H1 (cell line): ENCODE data around the gene APBB1. TPM values are rescaled to one million over a fixed set of nuclear protein-coding genes. Genes with fewer than 3 reads are reported as not detected.

ENCODE experiments used
- CTCF ChIA-PET: fragments of 300-600 bp; sonication (Branson Sonifier 250); formaldehyde crosslinking; loops from one replicate; lab custom pipeline; 2021; ENCODE audit not compliant: partially characterized antibody; lab: Charles Lee
- POLR2A ChIA-PET: fragments of 300-600 bp; sonication (Branson Sonifier 250); formaldehyde crosslinking; loops from one replicate; lab custom pipeline; 2021; ENCODE audit warnings: inconsistent platforms; ENCODE audit not compliant: partially characterized antibody; lab: Charles Lee
- DNase-seq, 2 experiments: peaks; one replicate each; pipeline versions ENCODE4 v3.0.0 to v3.0.0-alpha.2; 2010 to 2022; ENCODE audit warnings: low spot score in 2 of 2, low read depth in 1 of 2, mixed read lengths in 1 of 2
- FAIRE-seq: peaks from 2 replicates; lab custom pipeline; 2011; peaks lifted over from hg19 to GRCh38; lab: Jason Lieb, UNC
- H2AFZ ChIP-seq: 2 replicates; pipeline ENCODE4 v1.8.1; 2012; ENCODE audit warnings: low read length, inconsistent platforms
- H2AK5ac ChIP-seq: 2 replicates; pipeline ENCODE4 v1.6.1; 2013; ENCODE audit warnings: low read depth, low read length
- H2BK120ac ChIP-seq: replicated peaks from 2 replicates; pipeline ENCODE3; 2013; ENCODE audit warnings: low read depth, low read length, inconsistent platforms
- H2BK12ac ChIP-seq: 2 replicates; pipeline ENCODE4 v1.6.1; 2013; ENCODE audit warnings: low read depth, low read length
- H2BK15ac ChIP-seq: 2 replicates; pipeline ENCODE4 v1.6.1; 2013; ENCODE audit warnings: low read length
- H2BK20ac ChIP-seq: 2 replicates; pipeline ENCODE4 v1.6.1; 2013; ENCODE audit warnings: low read length
- H2BK5ac ChIP-seq: 2 replicates; pipeline ENCODE4 v1.6.1; 2013; ENCODE audit warnings: low read depth, low read length
- H3K14ac ChIP-seq: 2 replicates; pipeline ENCODE4 v1.6.1; 2013; ENCODE audit warnings: inconsistent platforms; ENCODE audit not compliant: insufficient read length
- H3K18ac ChIP-seq: 2 replicates; pipeline ENCODE4 v1.6.1; 2013; ENCODE audit warnings: low read length; ENCODE audit errors: extremely low read depth
- H3K23ac ChIP-seq: 2 replicates; pipeline ENCODE4 v1.6.1; 2013; ENCODE audit warnings: inconsistent platforms; ENCODE audit not compliant: insufficient read length
- H3K23me2 ChIP-seq: 2 replicates; pipeline ENCODE4 v1.6.1; 2013; ENCODE audit warnings: low read depth, low read length
- H3K27ac ChIP-seq: 2 replicates; pipeline ENCODE4 v1.6.1; 2011; ENCODE audit warnings: low read depth, low read length, inconsistent platforms
- H3K27me3 ChIP-seq, 4 experiments: replicated peaks in 1 of 4; 1 replicate in 1 of 4; 2 replicates in 3 of 4; pipeline versions ENCODE4 v1.6.1 to v1.8.1; 2011 to 2013; ENCODE audit warnings: low read length in 3 of 4, mild to moderate bottlenecking in 3 of 4, inconsistent platforms in 2 of 4, mixed read lengths in 2 of 4, moderate library complexity in 1 of 4; ENCODE audit not compliant: control insufficient read depth in 3 of 4, insufficient read depth in 3 of 4; ENCODE audit errors: extremely low read depth in 1 of 4
- H3K36me3 ChIP-seq, 4 experiments: 2 replicates each; pipeline versions ENCODE4 v1.6.1 to v1.8.1; 2011 to 2013; ENCODE audit warnings: mild to moderate bottlenecking in 4 of 4, low read length in 3 of 4, moderate library complexity in 2 of 4, control low read depth in 1 of 4, inconsistent platforms in 1 of 4; ENCODE audit not compliant: insufficient read depth in 4 of 4, control insufficient read depth in 2 of 4
- H3K4ac ChIP-seq: replicated peaks from 2 replicates; pipeline ENCODE3; 2013; ENCODE audit warnings: low read length, low read depth, mixed read lengths, inconsistent platforms; ENCODE audit not compliant: insufficient read length
- H3K4me1 ChIP-seq, 4 experiments: replicated peaks in 1 of 4; 1 replicate in 1 of 4; 2 replicates in 3 of 4; pipeline versions ENCODE4 v1.6.1 to v1.8.1; 2011 to 2013; ENCODE audit warnings: low read length in 3 of 4, inconsistent platforms in 2 of 4, mixed read lengths in 1 of 4; ENCODE audit not compliant: insufficient read depth in 4 of 4, control insufficient read depth in 3 of 4
- H3K4me2 ChIP-seq, 2 experiments: 2 replicates each; pipeline versions ENCODE4 v1.6.1 to v1.8.1; 2011 to 2013; ENCODE audit warnings: low read depth in 2 of 2, low read length in 2 of 2, control low read depth in 1 of 2, inconsistent platforms in 1 of 2, mild to moderate bottlenecking in 1 of 2; ENCODE audit not compliant: insufficient read depth in 1 of 2
- H3K4me3 ChIP-seq, 4 experiments: fragments of 200-600, 300-600 bp in 1 of 4; sonication (generic), shearing (Covaris generic), sonication (Bioruptor Twin) in 1 of 4; 2 replicates each; pipeline versions ENCODE4 v1.5.1 to v1.8.1; 2011 to 2016; ENCODE audit warnings: low read length in 4 of 4, low read depth in 3 of 4, control low read depth in 2 of 4, inconsistent platforms in 2 of 4, mild to moderate bottlenecking in 2 of 4, mixed read lengths in 1 of 4, moderate library complexity in 1 of 4; ENCODE audit not compliant: insufficient read depth in 2 of 4; ENCODE audit errors: extremely low read depth in 1 of 4
- H3K56ac ChIP-seq: replicated peaks from 2 replicates; pipeline ENCODE3; 2013; ENCODE audit warnings: low read depth, mild to moderate bottlenecking, mixed read lengths, low read length, inconsistent platforms; ENCODE audit not compliant: insufficient read length
- H3K79me1 ChIP-seq: 2 replicates; pipeline ENCODE4 v1.6.1; 2013; ENCODE audit warnings: low read depth, low read length, control low read depth
- H3K79me2 ChIP-seq, 2 experiments: 2 replicates each; pipeline versions ENCODE4 v1.6.1 to v1.8.1; 2012 to 2013; ENCODE audit warnings: low read length in 2 of 2, mild to moderate bottlenecking in 2 of 2, inconsistent platforms in 1 of 2; ENCODE audit not compliant: insufficient read depth in 2 of 2, control insufficient read depth in 1 of 2
- H3K9ac ChIP-seq, 4 experiments: replicated peaks in 1 of 4; 1 replicate in 1 of 4; 2 replicates in 3 of 4; pipeline versions ENCODE4 v1.6.1 to v1.8.1; 2011 to 2013; ENCODE audit warnings: low read depth in 3 of 4, low read length in 3 of 4, control low read depth in 2 of 4, mild to moderate bottlenecking in 2 of 4, moderate library complexity in 2 of 4, inconsistent platforms in 1 of 4; ENCODE audit errors: extremely low read depth in 1 of 4
- H3K9me3 ChIP-seq, 2 experiments: 2 replicates each; pipeline versions ENCODE4 v1.6.1 to v1.8.1; 2012 to 2013; ENCODE audit warnings: mild to moderate bottlenecking in 2 of 2, moderate library complexity in 2 of 2, control low read depth in 1 of 2, inconsistent platforms in 1 of 2, low read depth in 1 of 2, low read length in 1 of 2, mixed read lengths in 1 of 2; ENCODE audit not compliant: insufficient read depth in 2 of 2
- H4K20me1 ChIP-seq, 2 experiments: replicated peaks in 1 of 2; 2 replicates each; pipeline versions ENCODE3 to v1.8.1; 2011 to 2013; ENCODE audit warnings: inconsistent platforms in 2 of 2, low read length in 2 of 2, mild to moderate bottlenecking in 1 of 2; ENCODE audit not compliant: insufficient read depth in 2 of 2, control insufficient read depth in 1 of 2
- H4K5ac ChIP-seq: 2 replicates; pipeline ENCODE4 v1.6.1; 2013; ENCODE audit warnings: low read length, low read depth, mixed read lengths, inconsistent platforms; ENCODE audit not compliant: insufficient read length
- H4K8ac ChIP-seq: 2 replicates; pipeline ENCODE4 v1.8.0; 2013; ENCODE audit warnings: mild to moderate bottlenecking, moderate library complexity, low read length, inconsistent platforms; ENCODE audit not compliant: insufficient read depth; ENCODE audit errors: extremely low read depth
- H4K91ac ChIP-seq: replicated peaks from 2 replicates; pipeline ENCODE3; 2013; ENCODE audit warnings: low read length, mixed read lengths, inconsistent platforms; ENCODE audit not compliant: insufficient read length
- CHD2 ChIP-seq: IDR thresholded peaks from 2 replicates; pipeline ENCODE4 v1.6.1; 2012; ENCODE audit warnings: low read length, improper control_type of control experiment
- HDAC2 ChIP-seq, 2 experiments: fragments of 300-600 bp in 1 of 2; sonication (generic) in 1 of 2; IDR thresholded peaks; 2 replicates each; pipeline ENCODE4 v1.6.1; 2011 to 2012; ENCODE audit warnings: low read depth in 2 of 2, low read length in 2 of 2, mild to moderate bottlenecking in 2 of 2, moderate library complexity in 2 of 2, borderline replicate concordance in 1 of 2, inconsistent platforms in 1 of 2
- MAFK ChIP-seq: IDR thresholded peaks from 2 replicates; pipeline ENCODE4 v1.6.1; 2012; ENCODE audit warnings: low read depth, mild to moderate bottlenecking, improper control_type of control experiment, low read length
- RAD21 ChIP-seq, 2 experiments: IDR thresholded peaks in 1 of 2; conservative IDR thresholded peaks in 1 of 2; 2 replicates each; pipeline ENCODE4 v1.6.1; 2011; ENCODE audit warnings: low read depth in 2 of 2, low read length in 2 of 2, improper control_type of control experiment in 1 of 2, inconsistent platforms in 1 of 2, mild to moderate bottlenecking in 1 of 2, moderate library complexity in 1 of 2
- TAF7 ChIP-seq: optimal IDR thresholded peaks from 2 replicates; pipeline ENCODE3; 2011; ENCODE audit warnings: low read depth, mild to moderate bottlenecking, inconsistent platforms, low read length, moderate library complexity, borderline replicate concordance
- TBP ChIP-seq: IDR thresholded peaks from 2 replicates; pipeline ENCODE4 v1.6.1; 2011; ENCODE audit warnings: low read depth, low read length, improper control_type of control experiment
- WGBS, 2 experiments: shearing (Covaris generic) in 1 of 2; methylation state at CpG; one replicate each; pipeline versions ENCODE4 v1.1.6 to v1.1.7; 2013 to 2015; ENCODE audit warnings: low lambda C conversion rate in 2 of 2, mixed read lengths in 2 of 2, inconsistent platforms in 1 of 2, low coverage in 1 of 2, missing lambda C conversion rate in 1 of 2; ENCODE audit not compliant: insufficient replicate concordance in 2 of 2, insufficient coverage in 1 of 2, insufficient read length in 1 of 2; ENCODE audit errors: extremely low coverage in 1 of 2, missing lambda C conversion rate in 1 of 2; 5-methylcytosine and 5-hydroxymethylcytosine counted together
- polyA plus RNA-seq, 7 experiments: library from polyadenylated mRNA; depleted of rRNA in 3 of 7; stranded (reverse) in 5 of 7; unstranded in 2 of 7; fragments of >200 nt in 5 of 7; fragments of 200-250 nt in 2 of 7; gene quantifications; 1 replicate in 5 of 7; 2 replicates in 1 of 7; 4 replicates in 1 of 7; pipeline versions ENCODE4 v1.2.1 to v1.2.3, GENCODE V29; 2011 to 2013; ENCODE audit warnings: missing spikeins in 2 of 7, mixed read lengths in 2 of 7
- total RNA-seq: library from RNA; stranded (reverse); fragmentation: NEBNext Ultra II Directional; extraction: Animal tissue kit (Norgen Biotek cat#: 25700); gene quantifications from 2 replicates; pipeline ENCODE4 v1.2.1, GENCODE V29; 2021
- TF ChIP-seq, protein P1 (sequence below): IDR thresholded peaks from 2 replicates; pipeline ENCODE4 v1.6.1; 2011; ENCODE audit warnings: low read length, improper control_type of control experiment

APBB1 gene
- total and polyA plus RNA-seq, 2 of the 8 experiments (the other 6 are each of a cell fraction or from before 2014, with no cell fraction given), result 23.9 to 33.1 TPM

DNA sequence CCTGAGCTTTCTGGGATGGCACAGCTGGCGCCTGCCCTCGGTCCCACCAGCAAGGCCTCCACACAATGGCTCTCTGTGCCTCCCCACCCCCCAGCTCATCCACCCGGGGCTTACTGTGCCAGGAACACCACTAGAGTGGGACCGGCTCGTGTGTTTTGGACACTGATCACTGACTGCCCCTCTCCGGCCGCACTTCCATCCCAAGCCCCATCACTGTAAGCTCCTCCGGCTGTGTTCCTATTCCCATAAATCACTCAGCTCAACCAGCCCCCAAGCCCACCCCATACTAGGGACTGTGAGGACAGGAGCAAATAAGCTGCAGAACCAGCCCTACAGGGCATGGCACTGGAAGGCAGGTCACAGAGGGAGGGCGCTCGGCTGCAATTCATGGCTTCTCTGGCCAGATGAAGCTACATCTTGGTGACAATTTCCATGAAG lies 7.3 kb downstream of the APBB1 start:
- no peaks in the 10 kb centered on the region for H3K79me2 ChIP-seq
- 0 out of 2 replicates have a peak overlapping the region, but pooled peaks have one; percentile 9 for H2BK12ac ChIP-seq

More for the DNA sequence above, 7.3 kb downstream of the APBB1 start:
- Histone ChIP-seq H3K23me2 (peaks cover 2% of the 10 kb centered on the region; the same call in 1 of the 2 replicates), H3K23ac (no peak overlapping the region), H4K20me1 (peaks cover 0 to 1% of the 10 kb centered on the region in 2 experiments), H3K27me3 (no peaks in the 10 kb centered on the region), H3K9me3 (no peaks in the 10 kb centered on the region), H4K91ac (no peak overlapping the region), H2AFZ (no peak overlapping the region), H3K9ac (no peak overlapping the region), H3K4ac (no peak overlapping the region), H2BK120ac (no peak overlapping the region), H3K36me3 (no peaks in the 10 kb centered on the region), H3K4me3 (no peak overlapping the region), H3K4me2 (no peak overlapping the region), H4K5ac (no peak overlapping the region), H3K14ac (no peak overlapping the region), H3K4me1 (no peaks in the 10 kb centered on the region), H2BK5ac (no peak overlapping the region), H4K8ac (no peak overlapping the region), H2BK15ac (no peak overlapping the region), H3K27ac (no peak overlapping the region), H3K18ac (no peak overlapping the region), H2AK5ac (no peak overlapping the region), H2BK20ac (no peak overlapping the region), H3K79me1 (no peaks in the 10 kb centered on the region), H3K56ac (no peak overlapping the region)
- POLR2A ChIA-PET, result interaction anchor here (1.2 kb wide), 1 partner anchor 21 kb away, joined by 3 read pairs; the partner anchor contains the start of gene SMPD1
- TF ChIP-seq TBP (no peak), RAD21 (IDR thresholded peaks at IDR 0.05 in 1 of 2, conservative IDR thresholded peaks at IDR 0.05 in 1 of 2; ENCODE audit: low read depth in 2 of 2, low read length in 2 of 2) (no peak), HDAC2 (IDR thresholded peaks at IDR 0.05; ENCODE audit: borderline replicate concordance in 1 of 2, low read depth in 2 of 2, low read length in 2 of 2) (no peak), MAFK (no peak), CHD2 (no peak), TAF7 (no peak)
- TF ChIP-seq, protein P1, sequence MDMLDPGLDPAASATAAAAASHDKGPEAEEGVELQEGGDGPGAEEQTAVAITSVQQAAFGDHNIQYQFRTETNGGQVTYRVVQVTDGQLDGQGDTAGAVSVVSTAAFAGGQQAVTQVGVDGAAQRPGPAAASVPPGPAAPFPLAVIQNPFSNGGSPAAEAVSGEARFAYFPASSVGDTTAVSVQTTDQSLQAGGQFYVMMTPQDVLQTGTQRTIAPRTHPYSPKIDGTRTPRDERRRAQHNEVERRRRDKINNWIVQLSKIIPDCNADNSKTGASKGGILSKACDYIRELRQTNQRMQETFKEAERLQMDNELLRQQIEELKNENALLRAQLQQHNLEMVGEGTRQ, result no peak
- DNase-seq, result no peak
- CTCF ChIA-PET, result interaction anchor here (1.0 to 3.2 kb wide), 14 partner anchors 8 to 209 kb away, joined by 3 to 14 read pairs (median 6); partner anchors contain the start of genes APBB1 and HPX
- no peak for FAIRE-seq
- 91% methylated on average over 10 of the region's 10 CpGs; no CpG with 5 or more reads in 1 of the 2 experiments for WGBS, 2 experiments
